ENCODE data around the gene MAPK8IP2.
A peak's percentile ranks its signal among the peaks of the same experiment; 100 is the strongest.

The MAPK8IP2 gene

DNA sequence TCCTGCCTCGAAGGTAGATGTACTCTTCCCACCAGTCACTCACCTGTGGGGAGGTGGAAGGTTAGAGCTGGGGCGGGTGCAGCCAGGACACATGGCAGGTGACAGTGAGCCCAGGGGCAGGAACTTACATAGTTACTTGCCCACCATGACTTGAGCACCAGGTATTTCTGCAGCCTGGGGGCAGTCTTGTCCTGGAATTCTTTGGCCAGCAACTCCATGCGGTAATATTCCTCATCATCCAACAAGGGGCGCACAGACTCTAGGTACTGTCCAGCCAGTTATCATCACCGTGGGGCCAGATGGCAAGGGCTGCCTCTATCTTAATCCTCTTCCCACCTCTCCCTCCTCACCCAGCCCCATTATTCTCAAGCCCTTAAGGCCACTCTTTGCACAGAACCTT, 24.5 kb upstream of the MAPK8IP2 start:
- no peak for DNase-seq

DNA sequence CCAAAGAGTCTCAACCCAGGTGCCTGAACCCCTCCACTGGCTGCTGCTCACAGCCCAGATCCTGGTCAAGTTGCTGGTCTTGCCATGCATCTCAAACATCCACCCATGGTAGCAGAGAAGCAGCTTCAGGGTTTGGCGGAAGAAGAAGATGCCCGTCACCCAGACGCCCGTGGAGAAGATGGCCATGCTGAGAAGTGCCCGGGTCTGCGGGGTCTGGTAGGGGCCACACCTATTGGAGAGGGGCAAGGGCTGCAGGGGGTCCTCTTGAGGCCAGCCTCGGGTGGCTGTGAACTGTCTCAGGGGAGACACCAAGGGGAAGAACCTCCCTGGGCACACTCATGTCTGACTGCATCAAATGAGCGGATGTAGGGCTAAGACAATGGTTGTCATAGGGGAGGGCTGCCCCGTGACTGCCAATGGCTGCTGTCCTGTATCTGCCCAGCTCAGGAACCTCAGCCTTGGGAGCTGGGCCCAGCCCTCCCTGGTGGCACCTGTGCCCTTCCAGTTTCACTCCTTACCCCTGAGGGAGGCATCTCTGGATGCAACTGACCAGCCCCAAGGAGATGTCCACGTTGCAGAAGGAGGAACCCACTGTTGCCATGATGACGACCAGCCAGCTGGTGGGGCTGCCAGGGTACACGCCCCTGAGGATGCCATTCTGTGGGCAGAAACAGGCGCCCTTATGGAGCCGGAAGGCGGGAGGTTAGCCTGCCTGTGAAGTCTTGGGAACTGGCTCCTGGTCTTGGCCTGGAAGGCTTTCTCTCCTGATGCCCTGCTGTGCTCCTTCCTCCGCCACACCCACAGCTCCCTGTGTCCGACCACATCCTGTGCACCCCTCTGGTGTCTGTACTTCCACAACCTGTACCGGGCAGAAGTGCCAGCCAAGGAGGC, 23.5 kb upstream of the MAPK8IP2 start:
- DNase-seq: no peak

DNA sequence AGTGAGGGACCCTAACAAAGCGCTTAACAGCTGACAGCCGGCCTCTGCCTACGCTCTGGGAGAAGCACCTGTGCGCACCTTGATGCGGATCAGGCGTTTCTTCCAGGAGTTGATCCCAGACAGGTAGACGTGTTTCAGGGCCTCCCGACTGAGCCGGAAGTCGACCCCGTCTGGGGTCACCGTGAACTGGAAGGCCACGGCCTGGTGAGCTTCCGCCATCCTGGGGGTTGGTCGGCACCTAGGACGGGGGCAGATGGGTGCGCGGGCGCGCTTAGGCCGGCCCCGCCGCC, 23.0 kb upstream of the MAPK8IP2 start:
- DNase-seq: no peak

DNA sequence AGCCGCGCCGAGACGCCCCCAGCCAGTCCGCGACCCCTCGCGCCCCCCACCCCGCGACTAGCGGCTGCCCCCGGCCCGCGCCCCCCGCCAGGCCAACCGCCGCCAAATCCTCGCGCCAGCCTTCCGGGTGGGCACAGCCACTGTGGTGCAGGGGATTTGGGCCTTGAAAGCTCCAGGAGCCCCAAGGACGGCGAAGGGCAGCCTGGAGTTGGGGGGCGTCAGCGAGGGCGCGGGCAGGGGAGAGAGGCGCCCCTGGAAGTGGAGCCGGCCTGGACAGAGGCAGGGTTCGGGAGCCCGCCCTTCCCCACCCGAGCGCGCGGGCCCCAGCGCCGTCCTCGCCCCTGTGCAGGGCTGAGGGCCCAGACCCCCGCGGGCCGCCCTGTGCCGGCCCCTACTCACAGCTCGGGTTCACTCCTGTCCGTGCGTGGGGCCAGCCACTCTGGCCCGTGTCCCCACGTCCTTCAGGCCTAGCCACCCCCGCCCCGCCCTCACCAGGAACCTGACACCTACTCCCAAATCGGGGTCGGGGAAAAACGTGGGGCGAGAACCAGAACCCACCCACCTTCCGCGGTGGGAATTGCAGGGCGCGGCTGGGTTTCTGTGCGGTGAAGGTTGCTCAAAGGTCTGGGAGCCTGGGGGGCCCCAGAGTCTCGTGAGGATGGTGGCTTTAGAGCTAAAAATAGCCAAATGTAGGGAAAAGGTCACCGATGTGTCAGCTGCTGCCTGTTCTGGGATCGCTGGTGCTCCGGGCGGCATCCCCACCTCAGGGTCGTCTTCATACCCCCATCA, 22.4 kb upstream of the MAPK8IP2 start, which contains the start of gene CPT1B:
CPT1B (minus strand) TSS at position 441 of the 789 bp plus-strand sequence. CDS start 512 bp downstream, outside the sequence.
- DNase-seq: no peak

DNA sequence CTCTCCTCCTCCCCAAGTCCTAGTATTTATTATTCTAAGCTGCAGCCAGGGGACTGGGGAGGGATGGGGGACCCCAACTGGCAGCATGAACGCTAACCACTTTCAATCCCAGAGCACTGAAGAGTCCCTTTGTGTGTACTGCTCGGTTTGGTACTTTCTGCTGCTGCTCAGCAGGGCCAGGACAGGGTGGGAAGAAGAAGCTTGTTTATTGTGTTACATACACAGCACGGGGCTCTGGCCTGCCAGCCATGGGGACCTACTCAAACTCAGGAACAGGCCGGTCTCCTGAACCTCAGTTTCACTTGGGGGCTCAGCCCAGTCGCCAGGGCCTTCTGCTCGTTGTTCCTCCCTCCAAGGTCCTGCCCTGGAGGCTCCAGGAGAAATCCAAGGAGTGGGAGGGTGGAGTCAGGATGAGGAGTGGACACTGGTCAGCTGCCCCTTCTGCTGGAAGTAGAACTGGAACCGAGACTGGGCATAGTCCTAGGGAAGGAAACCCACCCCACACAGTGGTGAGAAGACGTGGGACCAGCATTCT, 21.8 kb upstream of the MAPK8IP2 start:
- no peak for DNase-seq

DNA sequence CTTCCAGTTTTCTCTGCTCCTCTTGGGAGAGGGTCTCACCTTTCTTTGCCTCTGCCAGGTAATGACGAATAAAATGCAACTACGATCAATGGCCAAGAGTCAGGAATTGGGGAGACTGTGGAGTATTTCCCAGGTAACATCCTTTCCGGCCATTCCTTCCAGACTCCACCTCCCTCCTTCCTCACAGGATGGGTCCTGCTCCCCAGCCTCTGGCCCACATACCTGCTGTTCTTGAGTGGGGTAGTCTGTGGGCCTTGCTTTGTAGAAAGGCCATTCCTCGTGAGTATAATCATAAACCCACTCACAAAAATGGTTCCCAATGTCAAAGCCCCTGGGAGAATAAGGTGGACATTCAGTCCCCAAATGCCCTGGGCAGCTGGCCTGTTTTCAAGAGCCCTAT, 20.8 kb upstream of the MAPK8IP2 start:
- DNase-seq: no peak

DNA sequence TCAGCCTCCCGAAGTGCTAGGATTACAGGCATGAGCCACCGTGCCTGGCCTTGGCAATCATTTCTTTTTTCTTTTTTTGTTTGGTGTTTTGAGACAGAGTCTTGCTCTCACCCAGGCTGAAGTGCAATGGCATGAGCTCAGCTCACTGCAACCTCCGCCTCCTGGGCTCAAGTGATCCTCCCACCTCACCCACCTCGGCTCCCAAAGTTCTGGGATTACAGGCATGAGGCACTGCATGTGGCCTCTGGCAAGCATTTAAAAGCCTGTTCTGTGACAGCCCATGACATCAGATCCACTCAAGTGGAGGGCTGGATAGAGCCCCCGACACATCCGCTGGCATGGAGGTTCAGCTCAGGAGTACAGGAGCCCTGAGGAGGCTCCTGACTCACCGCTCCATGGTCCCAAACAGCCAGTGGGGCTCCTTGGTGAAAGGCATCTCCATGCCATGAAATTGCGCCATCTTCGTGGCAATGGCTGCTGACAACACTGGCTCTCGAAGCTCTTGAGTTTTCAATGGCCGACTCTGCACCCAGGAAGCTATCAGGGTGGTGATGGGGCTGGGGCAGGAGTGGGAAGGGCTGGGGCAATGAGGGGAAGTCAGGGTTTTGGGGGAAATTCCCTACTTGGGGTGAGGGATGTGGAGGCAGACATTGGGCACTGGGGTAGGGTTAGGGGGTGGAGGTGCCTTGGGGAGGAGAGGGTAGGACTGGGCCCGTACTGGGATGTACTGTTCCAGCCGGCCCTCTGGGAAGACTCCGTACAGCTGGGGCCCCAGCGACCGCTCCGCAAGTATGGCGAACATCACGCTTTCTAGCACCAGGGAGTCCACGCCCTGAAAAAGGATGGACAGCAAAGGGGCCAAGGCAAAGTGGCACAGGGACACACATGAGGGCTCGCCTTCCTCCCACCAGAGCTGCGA, 19.3 kb upstream of the MAPK8IP2 start:
- no peak for DNase-seq

DNA sequence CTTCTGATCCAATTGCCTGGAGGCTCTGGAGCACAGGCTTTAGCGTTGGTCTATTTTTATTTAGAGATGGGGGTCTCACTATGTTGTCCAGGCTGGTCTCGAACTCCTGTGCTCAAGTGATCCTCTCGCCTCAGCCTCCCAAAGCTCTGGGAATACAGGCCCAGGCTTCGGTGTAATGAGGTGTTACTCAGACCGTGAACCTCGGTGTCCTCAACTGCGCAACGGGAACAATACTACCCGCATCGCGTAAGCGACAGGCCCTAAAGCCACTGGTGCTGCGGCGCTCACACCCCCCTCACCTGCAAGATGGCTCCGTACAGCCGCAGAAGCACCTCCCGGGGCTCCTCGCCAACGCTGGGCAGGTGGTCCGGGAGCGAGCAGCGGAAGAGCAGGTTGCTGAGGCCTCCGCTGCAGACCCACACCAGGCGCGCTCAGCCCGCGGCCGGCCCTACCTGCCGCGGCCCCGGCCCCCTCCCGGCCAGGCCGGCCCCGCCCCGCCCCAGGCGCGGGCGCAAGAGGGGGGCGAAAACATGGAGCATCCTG, 18.6 kb upstream of the MAPK8IP2 start:
- no peak for DNase-seq

DNA sequence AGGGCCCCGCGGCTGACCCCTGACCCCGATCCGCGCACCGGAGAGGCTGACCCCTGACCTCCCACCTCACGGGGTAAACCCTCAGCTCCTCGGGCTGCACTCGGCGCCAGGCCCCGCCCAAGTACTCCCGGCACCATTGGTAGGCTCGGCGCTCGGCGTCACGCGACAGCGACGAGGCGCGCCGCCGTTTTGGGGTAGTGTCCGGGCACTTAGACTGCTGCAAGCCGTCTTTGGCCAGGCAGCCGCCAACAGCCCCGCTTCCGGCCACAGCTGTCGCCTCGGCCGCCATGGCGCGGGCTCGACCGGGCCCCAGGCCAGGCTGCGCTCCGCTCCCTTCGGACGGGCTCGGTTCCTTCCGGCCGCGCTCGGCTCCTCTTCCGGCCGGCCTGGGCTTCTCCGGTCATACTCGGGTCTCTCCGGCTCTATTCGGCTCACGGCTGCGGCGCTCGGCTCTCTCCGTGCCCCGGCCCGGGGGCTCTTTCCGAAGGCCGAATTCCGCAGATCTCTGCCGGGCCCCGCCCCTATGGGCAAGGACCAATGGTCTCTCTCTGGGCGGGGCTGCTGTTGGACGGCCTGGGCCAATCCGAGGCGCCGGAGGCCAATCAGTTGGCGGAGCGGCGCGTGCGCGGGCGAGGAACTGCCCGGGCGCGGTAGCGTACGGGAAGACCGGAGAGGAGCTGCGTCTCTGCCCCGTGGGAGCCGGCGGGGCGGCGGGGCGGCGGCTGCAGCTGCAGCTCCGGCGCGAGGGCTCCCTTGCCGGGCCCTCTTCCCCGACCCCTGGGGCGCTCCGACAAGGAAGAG, 17.9 kb upstream of the MAPK8IP2 start, which contains the start of gene CHKB:
CHKB (minus strand) TSS at position 357 of the 801 bp plus-strand sequence; CDS start at position 289, 68 bp downstream.
- DNase-seq: peak; percentile 87

DNA sequence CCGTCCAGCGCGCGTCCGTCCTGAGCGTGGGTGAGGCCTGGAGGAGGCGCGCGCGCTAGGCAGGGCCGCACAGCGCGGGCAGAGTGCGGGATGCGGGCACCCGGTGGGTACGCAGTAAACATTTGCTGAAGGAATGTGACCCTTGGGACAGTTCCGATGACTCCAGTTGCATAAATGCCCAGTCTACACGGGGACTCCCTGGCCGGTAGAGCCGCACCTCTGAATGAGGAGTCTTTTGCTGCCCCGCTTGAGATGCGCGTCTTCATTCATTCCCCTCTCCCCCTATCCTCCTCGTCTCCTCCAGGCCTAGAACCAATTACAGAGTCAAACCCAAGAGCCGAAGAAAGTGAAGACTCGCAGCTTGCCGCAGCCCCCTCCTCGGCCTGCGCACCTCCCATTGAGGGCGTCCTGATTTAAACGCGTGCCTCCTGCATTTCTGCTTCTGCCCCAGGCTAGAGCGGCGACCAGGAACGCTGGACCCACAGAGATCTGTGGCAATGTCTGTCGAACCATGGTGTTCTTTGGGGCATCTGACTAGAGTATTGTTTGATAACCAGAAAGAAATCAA, 17.2 kb upstream of the MAPK8IP2 start:
- DNase-seq: no peak

DNA sequence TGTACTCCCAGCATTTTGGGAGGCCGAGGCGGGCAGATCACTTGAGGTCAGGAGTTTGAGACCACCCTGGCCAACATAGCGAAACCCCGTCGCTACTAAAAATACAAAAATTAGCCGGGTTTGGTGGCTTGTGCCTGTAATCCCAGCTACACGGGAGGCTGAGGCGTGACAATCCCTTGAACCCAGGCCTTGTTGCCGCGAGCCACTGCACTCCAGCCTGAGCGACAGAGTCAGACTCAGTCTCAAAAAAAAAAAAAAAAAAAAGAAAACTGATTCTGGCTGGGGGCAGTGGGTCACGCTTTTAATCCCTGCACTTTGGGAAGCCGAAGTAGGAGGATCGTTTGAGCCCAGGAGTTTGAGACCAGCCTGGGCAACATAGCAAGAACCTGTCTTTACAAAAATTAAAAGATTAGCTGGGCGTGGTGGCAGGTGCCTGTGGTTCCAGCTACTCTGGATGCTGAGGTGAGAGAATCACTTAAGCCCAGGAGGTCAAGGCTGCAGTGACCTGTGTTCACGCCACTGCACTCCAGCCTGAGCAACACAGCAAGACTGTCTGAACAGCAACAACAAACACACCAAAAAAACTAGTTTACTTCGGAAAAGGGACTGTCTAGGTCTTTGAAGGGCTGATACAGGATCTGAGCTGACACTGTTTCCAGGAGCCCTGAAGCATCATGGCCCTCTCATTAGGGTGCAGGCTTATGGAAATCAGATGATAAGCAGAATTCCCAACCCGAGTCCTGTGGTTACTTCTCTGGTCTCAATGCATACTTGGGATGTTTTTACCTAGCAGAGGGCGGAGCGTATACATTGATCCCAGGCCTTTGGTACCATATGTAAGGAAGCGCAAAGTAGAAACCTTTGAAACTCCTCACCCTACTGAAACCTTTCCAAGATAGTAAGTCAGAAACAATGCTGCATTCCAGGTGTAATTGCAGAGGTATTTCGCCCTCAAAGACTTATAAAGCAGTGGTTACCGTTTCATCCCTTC, 16.2 kb upstream of the MAPK8IP2 start:
- no peak for DNase-seq

DNA sequence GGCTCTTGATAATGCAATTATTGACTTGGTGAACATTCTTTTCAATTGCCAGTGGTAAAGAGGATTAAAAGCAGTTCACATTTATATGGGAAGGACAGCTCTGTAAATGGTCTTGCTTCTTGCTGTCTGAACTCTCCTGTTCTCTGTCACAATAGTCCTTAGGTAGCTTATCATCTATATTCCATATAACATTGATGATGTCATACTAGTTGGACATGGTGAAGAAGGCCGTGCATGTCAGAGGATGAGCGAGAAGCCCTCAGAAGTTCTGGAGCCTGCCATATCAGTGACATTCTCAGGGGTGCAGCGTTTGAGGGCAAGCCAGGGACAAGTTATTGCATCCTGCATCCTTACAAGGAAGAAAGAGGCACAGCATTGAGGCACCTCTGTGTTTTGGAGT, 15.4 kb upstream of the MAPK8IP2 start:
- no peak for DNase-seq

DNA sequence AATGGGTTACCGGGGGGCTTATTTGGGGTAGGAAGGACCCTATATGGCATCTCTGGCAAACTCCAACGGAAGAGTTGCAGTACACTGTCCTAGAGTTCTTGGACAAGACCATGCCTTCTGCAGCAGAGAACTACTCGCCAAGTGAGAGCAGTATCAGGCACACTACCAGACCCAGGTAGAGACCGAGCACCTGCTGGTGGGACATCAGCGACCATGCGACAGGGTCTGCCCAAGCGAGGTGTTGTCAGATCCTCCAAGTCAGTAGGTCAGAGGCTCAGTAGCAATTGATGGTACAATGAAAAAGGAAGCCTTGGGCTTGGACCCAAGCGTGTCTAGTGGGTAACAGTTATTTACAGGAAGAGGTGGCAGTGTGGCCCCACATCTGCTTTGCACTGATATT, 14.8 kb upstream of the MAPK8IP2 start:
- DNase-seq: no peak

DNA sequence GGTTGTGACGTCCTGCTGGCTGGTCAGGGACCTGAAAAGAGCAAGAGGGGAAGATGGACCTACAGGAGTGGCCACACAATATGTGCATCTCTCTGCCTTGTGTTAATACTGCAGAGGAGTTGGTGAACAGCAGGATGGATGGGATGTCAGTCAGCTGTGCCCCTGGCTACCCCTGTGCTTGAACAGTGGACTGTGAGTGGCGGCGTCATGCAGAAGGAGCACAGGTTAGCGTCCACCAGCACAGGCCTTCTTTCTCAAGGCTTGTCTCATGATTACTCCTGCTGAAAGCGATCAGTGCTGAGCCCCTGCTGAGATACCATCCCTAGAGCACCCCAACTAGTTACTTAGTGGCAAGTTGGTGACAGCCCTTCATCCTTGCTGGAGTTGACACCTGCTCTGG, 14.2 kb upstream of the MAPK8IP2 start:
- DNase-seq: no peak

DNA sequence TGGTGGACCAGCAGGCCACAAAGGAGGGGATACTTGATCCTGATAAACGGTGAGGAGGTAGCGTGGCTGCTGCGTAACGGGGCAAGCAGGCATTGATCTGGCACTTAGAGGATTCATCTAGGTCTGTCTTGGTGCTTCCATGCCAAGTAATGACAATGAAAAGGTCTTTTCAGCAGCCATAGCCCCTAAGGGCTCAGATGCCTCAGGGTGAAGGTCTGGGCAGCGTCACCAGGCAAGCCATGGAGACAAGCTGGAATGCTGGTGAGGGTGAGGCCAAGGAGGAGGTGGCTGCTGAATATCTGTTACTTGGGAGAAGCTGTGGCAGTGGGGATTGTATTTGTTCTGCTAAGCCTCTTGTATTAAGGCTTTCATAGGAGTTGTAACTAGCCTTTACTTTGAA, 13.2 kb upstream of the MAPK8IP2 start:
- no peak for DNase-seq

DNA sequence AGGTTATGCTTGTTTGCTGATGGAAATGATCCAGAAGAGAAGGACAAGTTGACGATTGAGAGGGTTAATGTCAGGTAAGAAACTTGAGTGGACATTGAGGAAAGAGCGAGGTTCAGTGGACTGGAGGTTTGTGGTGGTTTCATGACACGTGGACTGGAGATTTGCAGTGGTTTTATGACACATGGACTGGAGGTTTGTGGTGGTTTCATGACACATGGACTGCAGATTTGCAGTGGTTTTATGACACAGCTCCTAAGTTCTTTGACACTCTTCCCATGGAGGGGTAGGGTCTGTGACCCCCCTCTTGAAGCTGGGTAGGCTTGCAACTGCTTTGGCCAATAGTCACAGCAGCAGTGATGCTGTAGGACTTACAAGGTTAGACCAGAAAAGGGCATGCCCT, 5.4 kb upstream of the MAPK8IP2 start:
- no peak for DNase-seq

DNA sequence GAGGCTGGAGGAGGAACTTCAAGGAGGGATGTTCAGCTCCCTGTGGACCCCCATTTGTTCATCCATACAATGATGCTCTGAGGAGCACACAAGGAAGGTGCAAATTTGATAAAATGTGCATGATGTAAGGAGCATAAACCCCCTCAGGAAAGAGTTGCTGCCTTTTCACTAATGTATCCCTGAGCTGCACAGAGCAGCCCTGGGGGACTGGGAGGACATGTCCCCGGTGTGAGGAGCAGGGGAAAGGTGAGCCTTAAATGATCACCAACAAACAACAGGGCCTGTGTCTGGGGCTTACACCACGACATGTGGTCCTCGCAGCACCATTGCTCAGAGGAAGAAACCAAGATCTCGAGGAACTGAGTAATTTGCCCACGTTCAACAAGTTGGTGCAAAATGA, 3.5 kb upstream of the MAPK8IP2 start:
- no peak for DNase-seq

DNA sequence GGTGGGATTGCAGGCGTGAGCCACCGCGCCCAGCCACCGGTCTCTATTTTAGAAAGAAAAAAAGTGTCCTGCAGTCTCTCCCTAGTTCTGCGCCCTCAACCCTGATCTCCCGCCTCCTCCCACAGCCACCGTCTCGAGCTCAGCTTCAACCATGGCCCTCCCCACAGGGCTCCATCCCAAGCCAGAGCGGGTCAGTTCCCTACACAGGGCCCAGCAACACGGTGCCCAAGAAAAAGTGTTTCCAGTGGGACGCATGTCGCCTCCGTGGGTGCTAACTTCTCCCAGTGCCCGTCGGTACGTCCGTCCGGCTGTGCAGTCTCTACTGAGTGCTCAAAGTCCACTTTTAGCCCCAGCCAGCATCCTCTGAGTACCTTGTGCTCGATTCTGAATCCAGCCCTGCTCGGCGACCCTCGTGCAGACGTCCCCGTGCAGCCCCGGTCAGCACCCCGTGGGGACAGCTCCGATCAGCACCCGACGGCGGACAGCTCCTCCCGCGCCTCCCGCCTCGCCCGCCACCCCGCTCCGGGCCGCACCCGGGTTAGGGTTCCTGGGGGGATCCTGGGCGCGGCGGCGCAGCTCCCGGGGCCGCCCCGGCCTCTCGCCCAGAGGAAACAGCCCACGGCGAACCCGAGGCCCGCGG, 657 bp upstream of the MAPK8IP2 start:
- DNase-seq: no peak

DNA sequence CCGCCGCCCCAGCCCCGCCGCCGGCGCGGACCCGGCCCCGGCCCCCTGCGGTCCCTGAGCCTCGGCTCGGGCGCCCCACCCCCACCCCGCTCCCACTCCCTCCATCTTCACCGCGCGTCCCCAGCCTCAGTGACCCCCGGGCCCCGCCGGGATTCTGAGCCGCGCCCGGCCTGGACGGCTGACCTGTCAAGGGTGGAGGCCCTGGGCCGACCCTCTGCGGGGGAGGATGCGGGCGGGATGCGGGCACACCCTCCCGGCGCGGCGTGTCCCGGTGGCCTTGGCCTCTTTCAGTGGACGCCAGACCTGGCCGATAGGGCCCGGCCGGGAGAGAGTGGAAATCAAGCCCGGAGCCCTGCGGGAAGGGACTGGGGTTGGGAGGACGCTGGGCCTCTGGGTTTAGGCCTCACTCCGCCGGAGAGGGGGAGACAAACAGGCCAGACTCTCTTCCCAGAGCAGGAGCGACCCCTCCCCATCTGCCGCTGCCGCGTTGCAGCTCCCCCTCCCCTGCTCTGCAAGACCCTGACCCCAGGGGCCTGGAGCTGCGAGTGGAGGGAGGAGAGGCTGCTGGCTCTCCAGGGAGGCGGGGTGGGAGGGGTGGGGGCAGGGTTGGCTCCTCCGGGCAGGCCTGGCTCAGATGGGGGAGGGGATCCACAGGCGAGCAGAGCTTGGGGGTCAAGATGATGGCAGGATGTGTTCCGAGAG, 525 bp downstream of the MAPK8IP2 start:
- no peak for DNase-seq

Data from NCI-H2029 (cell line).